Measurements from ENCODE around the gene DCC. TPM values are rescaled to one million over a fixed set of nuclear protein-coding genes. Genes with fewer than 3 reads are reported as not detected.

The DCC gene
- polyA plus RNA-seq, 6 donors from 2014 or later: not detected

DNA sequence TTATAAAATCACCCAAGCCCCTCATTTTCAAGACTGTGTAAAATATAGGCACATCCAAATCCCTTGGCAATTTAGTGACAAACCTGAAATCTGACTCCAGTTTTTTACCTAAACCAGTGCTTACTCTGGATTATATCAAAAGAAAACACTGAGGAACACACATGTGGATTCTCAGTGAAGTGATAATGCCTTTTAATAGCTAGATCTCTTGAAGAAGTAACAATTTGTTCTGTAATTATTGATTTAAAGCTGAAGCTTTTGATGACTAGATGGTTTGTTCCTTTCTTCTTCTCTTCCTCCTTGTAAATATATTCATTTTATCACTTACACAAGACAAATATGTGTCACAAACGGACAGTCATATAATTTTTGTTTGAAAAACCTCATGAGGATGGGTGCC, 894.6 kb downstream of the DCC start:
- H3K27me3 Mint-ChIP-seq: no peaks in the 10 kb centered on the region
- H3K4me3 Mint-ChIP-seq: no peak overlapping the region
- no peaks in the 10 kb centered on the region for H3K9me3 Mint-ChIP-seq
- ATAC-seq (ENCODE audit: low read depth in 2 of 2): no peak
- no peaks in the 10 kb centered on the region for H3K36me3 Mint-ChIP-seq
- DNase-seq: no peak
- H3K4me1 Mint-ChIP-seq: no peaks in the 10 kb centered on the region
- no peak overlapping the region for H3K27ac Mint-ChIP-seq

DNA sequence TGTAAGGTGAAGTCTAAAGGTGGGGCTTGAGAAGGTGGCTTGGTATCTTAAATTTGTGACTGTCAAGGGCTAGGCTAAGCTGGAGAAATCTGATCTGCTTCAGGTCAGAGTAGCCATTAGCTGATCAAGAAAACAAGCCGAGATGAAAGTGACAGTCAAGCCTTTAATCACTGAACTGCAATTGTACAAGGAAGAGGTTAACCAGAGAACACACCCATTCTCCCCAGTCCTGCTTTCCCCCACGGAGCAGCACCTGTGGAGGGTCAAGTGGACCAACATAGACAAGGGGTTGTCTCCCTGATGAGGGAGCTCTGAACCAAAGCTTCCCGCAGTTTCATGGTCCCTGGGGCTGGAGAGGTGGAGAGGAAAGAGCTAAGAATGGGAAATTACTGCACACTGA, 901.2 kb downstream of the DCC start:
- Mint-ChIP-seq H3K27ac (no peak overlapping the region), H3K4me1 (no peaks in the 10 kb centered on the region), H3K27me3 (no peaks in the 10 kb centered on the region)

DNA sequence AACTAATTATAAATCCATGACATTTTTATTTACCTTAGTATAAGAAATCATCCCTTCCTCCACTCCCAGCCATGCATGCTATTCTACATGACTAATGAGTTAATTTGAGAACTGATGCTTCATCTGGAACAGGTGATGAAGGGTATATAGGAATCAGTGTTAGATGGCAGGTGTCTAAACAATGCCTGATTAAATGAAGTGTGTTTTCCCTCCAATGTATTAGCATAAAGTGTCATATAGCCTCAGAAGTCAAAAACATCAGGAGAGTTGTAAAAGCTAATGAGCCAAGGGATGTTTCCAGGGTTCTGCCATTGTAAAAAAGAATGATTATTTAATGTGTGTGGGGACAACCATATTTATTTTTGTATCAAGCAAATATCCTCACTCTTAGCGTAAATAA, 913.8 kb downstream of the DCC start:
- Mint-ChIP-seq H3K4me3 (no peak overlapping the region), H3K36me3 (no peaks in the 10 kb centered on the region), H3K27me3 (no peaks in the 10 kb centered on the region), H3K27ac (no peak overlapping the region), H3K4me1 (no peaks in the 10 kb centered on the region), H3K9me3 (peaks cover 2 to 14% (median 5%) of the 10 kb centered on the region in 7 donors)
- DNase-seq: no peak
- no peak for ATAC-seq (ENCODE audit: low read depth in 2 of 2)

More for the DNA sequence above, 901.2 kb downstream of the DCC start:
- DNase-seq: no peak
- Mint-ChIP-seq H3K4me3 (no peak overlapping the region), H3K9me3 (peaks cover 0 to 6% (median 2%) of the 10 kb centered on the region in 7 donors), H3K36me3 (no peaks in the 10 kb centered on the region)
- no peak for ATAC-seq (ENCODE audit: low read depth in 2 of 2)

DNA sequence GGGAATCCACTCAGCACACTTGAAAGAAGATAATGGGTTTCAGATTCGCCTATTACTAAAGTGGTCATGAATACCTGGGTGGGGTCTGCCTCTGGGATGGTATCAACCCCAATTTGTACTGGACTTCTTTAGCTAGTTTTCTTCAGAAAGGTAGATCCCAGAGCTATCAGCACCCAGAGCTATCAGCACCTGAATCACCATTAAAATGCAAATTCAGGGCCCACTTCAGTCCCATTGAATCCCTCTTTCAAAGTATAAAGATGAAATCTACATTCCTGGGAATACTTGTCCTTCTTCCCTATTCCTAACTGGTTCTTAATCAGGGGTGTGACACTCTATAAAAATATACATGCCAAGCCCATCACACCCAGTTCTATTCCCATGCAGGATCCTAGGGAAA, 914.3 kb downstream of the DCC start:
- DNase-seq (no peak), ATAC-seq (ENCODE audit: low read depth in 2 of 2) (no peak)
- Mint-ChIP-seq H3K9me3 (peaks cover 1 to 14% (median 5%) of the 10 kb centered on the region in 7 donors), H3K36me3 (no peaks in the 10 kb centered on the region), H3K27ac (no peak overlapping the region), H3K4me1 (no peaks in the 10 kb centered on the region), H3K27me3 (no peaks in the 10 kb centered on the region), H3K4me3 (no peak overlapping the region)

DNA sequence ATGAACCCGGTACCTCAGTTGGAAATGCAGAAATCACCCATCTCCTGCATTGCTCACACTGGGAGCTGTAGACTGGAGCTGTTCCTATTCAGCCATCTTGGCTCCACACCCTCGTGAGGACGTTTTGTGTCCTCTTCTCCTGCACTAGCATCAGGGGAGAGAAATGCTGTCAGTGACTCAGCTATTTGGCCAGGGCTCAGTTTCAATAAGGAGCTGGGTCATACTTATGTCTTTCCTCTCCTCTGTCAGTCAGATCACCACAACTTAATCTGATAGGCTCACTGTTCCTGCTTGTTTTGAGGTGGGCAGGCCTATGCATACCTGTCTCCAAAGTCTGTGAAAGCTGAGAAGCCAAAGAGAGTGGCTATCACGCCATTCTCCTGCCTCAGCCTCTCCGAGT, 921.2 kb downstream of the DCC start:
- H3K27ac Mint-ChIP-seq: no peak overlapping the region
- H3K27me3 Mint-ChIP-seq: no peaks in the 10 kb centered on the region
- no peak for DNase-seq
- H3K9me3 Mint-ChIP-seq: peaks cover 5 to 17% (median 6%) of the 10 kb centered on the region in 7 donors
- no peak for ATAC-seq (ENCODE audit: low read depth in 2 of 2)
- no peak overlapping the region for H3K4me3 Mint-ChIP-seq
- no peaks in the 10 kb centered on the region for H3K4me1 Mint-ChIP-seq
- no peaks in the 10 kb centered on the region for H3K36me3 Mint-ChIP-seq

DNA sequence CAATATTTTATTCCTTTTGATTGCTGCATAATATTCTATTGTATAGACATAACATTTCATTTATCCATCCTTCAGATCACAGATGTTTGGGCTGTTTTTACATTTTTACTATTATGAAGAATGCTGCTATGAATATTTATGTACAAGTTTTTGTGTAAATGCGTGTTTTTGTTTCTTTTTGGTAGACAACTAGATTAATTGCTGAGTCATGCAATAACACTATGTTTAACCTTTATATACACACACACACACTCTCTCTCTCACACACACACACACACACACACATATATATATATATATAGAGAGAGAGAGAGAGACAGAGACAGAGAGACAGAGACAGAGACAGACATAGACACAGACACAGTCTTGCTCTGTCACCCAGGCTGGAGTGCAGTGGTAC, 926.9 kb downstream of the DCC start:
- ATAC-seq (ENCODE audit: low read depth in 2 of 2) (no peak), DNase-seq (no peak)
- Mint-ChIP-seq H3K36me3 (no peaks in the 10 kb centered on the region), H3K4me3 (no peak overlapping the region), H3K27ac (no peak overlapping the region), H3K27me3 (no peaks in the 10 kb centered on the region), H3K4me1 (no peaks in the 10 kb centered on the region), H3K9me3 (peaks cover 0 to 13% (median 0%) of the 10 kb centered on the region in 7 donors)

DNA sequence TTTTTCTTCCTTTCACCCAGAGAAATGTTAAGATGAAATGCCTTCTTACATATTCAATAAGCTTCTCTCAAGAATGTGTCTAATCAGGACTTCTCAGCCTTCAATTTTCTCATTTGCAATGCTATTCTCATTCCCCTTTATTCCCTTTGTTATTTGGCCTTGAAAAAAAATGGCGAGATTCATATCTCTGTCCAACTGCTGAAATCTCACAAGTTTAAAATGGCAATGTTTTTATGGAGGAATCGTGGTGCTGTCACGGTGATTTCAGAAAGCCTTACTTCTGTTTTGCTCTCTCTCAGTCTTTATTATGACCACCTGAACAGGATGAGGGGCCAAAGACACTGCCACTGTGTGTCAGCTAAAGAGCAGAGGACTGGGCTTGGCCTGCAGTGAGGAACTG, 928.5 kb downstream of the DCC start:
- no peak overlapping the region for H3K4me3 Mint-ChIP-seq
- H3K27ac Mint-ChIP-seq: no peak overlapping the region

DNA sequence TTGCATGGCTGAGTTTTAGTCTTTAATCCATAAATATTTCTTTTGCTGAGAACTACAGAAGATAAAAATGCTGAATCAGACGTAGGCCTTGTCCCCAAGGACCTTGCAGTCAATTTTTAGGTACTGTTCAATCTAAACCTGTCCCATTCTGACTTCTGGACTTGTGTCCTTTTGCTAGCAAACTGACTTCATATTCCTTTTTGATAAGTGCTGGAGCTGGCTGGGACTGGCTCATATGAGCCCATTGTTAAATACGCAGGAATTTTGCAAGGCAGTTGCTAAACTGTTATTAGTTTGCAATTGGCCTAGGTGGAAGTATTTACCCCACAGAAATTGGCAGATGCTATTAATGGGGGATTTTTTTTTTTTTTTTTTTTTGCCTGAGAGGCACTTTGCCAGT, 941.4 kb downstream of the DCC start:
- H3K9me3 Mint-ChIP-seq: peaks cover 0 to 16% (median 3%) of the 10 kb centered on the region in 7 donors
- no peaks in the 10 kb centered on the region for H3K4me1 Mint-ChIP-seq
- H3K27me3 Mint-ChIP-seq: no peaks in the 10 kb centered on the region
- no peak overlapping the region for H3K27ac Mint-ChIP-seq
- no peak for ATAC-seq (ENCODE audit: low read depth in 2 of 2)
- no peaks in the 10 kb centered on the region for H3K36me3 Mint-ChIP-seq
- H3K4me3 Mint-ChIP-seq: no peak overlapping the region
- no peak for DNase-seq

More for the DNA sequence above, 928.5 kb downstream of the DCC start:
- Mint-ChIP-seq H3K4me1 (no peaks in the 10 kb centered on the region), H3K27me3 (no peaks in the 10 kb centered on the region), H3K9me3 (peaks cover 0 to 13% (median 0%) of the 10 kb centered on the region in 7 donors), H3K36me3 (no peaks in the 10 kb centered on the region)
- ATAC-seq (ENCODE audit: low read depth in 2 of 2): no peak
- no peak for DNase-seq

DNA sequence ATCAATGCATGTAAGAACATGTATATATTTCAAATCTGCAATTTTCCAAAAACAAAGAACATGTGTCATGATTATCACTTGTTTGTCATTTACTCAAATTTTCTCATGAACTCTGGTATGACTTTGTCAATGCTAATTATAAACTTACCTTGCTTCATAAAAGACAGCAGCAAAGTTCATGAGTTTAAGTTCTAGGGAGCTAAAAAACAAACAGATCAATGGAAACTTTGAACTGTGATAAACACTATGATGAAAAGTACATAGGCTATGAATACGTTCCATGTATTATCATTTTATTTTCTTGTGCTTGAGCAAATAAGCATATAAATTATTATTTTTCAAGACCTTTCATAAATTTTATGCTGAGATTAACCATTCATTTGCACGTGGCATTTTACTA, 943.7 kb downstream of the DCC start:
- ATAC-seq (ENCODE audit: low read depth in 2 of 2): no peak
- Mint-ChIP-seq H3K27ac (no peak overlapping the region), H3K4me3 (no peak overlapping the region)

DNA sequence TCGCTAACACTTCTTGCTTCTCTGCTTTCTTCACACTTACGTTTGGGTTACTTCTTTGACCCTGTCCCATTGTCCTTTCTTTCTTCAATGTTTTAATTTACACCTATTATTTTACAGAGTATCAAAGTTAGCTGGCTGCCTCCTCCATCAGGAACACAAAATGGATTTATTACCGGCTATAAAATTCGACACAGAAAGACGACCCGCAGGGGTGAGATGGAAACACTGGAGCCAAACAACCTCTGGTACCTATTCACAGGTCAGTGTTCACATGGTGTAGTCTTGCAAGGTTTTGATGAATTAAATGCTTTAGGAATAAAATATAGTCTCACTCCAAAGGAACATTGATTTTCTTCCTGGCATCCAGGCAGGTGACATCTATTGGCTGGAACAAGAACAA, 965.5 kb downstream of the DCC start:
- no peak for ATAC-seq (ENCODE audit: low read depth in 2 of 2)
- Mint-ChIP-seq H3K4me3 (no peak overlapping the region), H3K27ac (no peak overlapping the region), H3K27me3 (no peaks in the 10 kb centered on the region), H3K9me3 (peaks cover 0 to 15% (median 2%) of the 10 kb centered on the region in 7 donors), H3K4me1 (no peaks in the 10 kb centered on the region), H3K36me3 (no peaks in the 10 kb centered on the region)
- DNase-seq: no peak

More for the DNA sequence above, 943.7 kb downstream of the DCC start:
- no peak for DNase-seq
- Mint-ChIP-seq H3K27me3 (no peaks in the 10 kb centered on the region), H3K9me3 (peaks cover 0 to 18% (median 3%) of the 10 kb centered on the region in 7 donors), H3K36me3 (no peaks in the 10 kb centered on the region), H3K4me1 (no peaks in the 10 kb centered on the region)

DNA sequence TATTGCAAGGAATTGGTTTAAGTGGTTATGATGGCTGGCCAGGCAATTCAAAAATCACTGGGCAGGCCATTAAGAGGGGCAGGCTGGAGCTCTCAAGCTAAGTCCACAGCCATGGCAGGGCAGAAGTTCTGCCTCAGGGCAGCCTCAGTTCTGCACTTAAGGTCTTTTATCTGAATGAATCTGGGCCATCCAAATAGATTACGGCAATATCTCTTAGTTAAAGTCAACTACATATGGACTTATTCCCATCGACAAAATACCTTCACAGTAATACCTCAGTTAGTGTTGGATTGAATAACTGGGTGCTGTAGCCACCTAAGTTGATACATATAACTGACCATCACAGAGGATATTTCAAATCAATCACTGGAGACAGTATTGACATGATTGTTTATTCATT, 979.6 kb downstream of the DCC start:
- DNase-seq (no peak), ATAC-seq (ENCODE audit: low read depth in 2 of 2) (no peak)
- Mint-ChIP-seq H3K36me3 (no peaks in the 10 kb centered on the region), H3K9me3 (peaks cover 1 to 9% (median 6%) of the 10 kb centered on the region in 7 donors), H3K4me1 (no peaks in the 10 kb centered on the region), H3K27ac (no peak overlapping the region), H3K27me3 (no peaks in the 10 kb centered on the region), H3K4me3 (no peak overlapping the region)

DNA sequence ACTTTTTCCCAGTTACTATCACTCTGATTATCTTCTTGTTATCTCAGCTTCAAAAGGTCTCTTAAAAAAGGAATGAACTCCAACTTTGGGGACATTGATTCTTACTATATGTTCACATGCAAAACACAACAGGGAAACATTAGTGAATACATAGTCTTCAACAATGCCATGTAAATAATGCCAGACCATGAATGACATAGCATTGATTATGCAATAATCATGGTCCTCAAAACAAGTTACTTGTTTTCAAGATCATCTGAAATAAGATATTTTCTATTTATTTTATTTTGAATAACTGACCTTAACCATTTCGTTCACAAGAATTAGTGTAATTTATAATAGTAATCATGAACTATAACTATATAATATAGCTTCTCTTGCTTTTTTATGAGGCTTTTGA, 982.2 kb downstream of the DCC start:
- Mint-ChIP-seq H3K36me3 (no peaks in the 10 kb centered on the region), H3K4me1 (no peaks in the 10 kb centered on the region), H3K27me3 (no peaks in the 10 kb centered on the region), H3K4me3 (no peak overlapping the region), H3K9me3 (peaks cover 0 to 9% (median 8%) of the 10 kb centered on the region in 7 donors), H3K27ac (no peak overlapping the region)
- ATAC-seq (ENCODE audit: low read depth in 2 of 2): no peak
- DNase-seq: no peak

DNA sequence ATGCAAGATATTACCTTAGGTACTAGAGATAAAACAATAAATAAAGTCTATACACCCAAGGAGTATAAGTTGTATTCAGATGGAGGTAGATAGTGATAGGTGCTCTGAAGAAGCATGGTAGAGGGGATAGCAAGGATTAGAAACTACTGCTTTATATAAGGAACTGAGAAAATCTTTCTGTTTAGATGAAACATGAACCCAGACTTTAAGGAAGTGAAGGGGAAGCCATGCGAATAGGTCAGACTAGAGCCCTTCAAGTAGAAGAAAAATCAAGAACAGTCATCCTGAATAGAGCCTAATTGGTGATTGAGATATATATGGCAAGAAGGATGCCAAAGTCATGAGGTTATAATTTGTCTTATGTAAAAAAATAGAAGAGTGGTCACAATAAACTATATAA, 984.4 kb downstream of the DCC start:
- no peaks in the 10 kb centered on the region for H3K36me3 Mint-ChIP-seq
- DNase-seq (no peak), ATAC-seq (ENCODE audit: low read depth in 2 of 2) (no peak)
- H3K9me3 Mint-ChIP-seq: peaks cover 0 to 8% (median 0%) of the 10 kb centered on the region in 7 donors
- H3K4me1 Mint-ChIP-seq: no peaks in the 10 kb centered on the region
- H3K27me3 Mint-ChIP-seq: no peaks in the 10 kb centered on the region
- no peak overlapping the region for H3K27ac Mint-ChIP-seq
- no peak overlapping the region for H3K4me3 Mint-ChIP-seq

DNA sequence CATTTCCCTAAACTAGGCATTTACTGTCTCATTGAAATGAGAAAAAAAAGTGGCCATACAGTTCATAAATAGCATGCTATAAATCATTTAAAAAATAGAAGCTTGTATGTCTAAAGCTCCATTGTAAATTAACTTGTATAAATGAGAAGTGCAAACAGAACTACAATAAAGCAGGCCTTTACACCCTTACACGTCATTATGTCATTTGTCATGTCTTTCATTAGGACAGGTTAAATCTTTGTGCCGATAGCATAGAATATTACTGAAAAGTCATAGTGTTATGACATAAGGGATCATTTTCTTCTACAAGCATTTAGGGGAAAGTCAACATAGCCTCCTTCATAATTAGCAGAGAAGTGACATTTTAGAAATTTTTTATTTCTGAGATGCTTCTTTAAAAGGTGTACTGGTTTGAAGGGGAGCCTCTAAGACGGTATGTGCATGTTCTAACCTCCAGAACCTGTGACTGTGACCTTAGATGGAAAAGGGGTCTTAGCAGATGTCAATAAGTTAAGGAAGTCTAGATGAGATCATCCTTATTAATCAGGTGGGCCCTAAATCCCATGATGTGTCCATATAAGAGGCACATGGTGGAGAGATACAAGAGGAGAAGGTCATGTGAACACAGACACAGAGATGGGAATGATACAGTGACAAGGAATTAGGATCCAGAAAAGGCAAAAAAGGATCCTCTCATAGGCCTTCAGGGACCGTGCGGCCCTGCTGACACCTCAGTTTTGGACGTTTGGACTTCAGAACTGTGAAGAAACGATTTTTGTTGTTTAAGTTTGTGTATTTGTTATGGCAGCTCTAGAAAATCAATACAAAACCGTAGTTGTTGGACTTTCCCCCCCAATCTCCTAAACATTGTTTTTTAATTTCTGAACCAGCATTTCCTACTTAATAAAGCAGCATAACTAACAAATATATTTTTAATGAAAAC, 1020.8 kb downstream of the DCC start:
- DNase-seq: no peak
- Mint-ChIP-seq H3K36me3 (no peaks in the 10 kb centered on the region), H3K27ac (no peak overlapping the region), H3K4me3 (no peak overlapping the region), H3K27me3 (no peaks in the 10 kb centered on the region), H3K9me3 (peaks cover 0 to 7% (median 0%) of the 10 kb centered on the region in 7 donors), H3K4me1 (no peaks in the 10 kb centered on the region)
- no peak for ATAC-seq (ENCODE audit: low read depth in 2 of 2)
